ENCODE measurements around the gene CDKN1C. TPM values are rescaled to one million over a fixed set of nuclear protein-coding genes. Genes with fewer than 3 reads are reported as not detected.

Gene CDKN1C
- total and polyA plus RNA-seq, 2 donors from 2014 or later, result 54.8 to 192 TPM

GRCh38 chr11:2915473-2915872 lies 29.9 kb upstream of the CDKN1C start:
- intact Hi-C loops (cut with DNase I), result no loop called here
- Histone ChIP-seq H3K4me3 (ENCODE audit: low read length in 3 of 3) (no peak overlapping the region), H3K9ac (ENCODE audit: low read length in 3 of 3) (no peak overlapping the region), H3K4me1 (ENCODE audit: control insufficient read depth in 2 of 3, insufficient read depth in 2 of 3, low read depth in 1 of 3, low read length in 3 of 3) (peaks cover 0 to 16% (median 0%) of the 10 kb centered on the region in 3 donors), H3K36me3 (ENCODE audit: control insufficient read depth in 2 of 3, insufficient read depth in 3 of 3, low read length in 3 of 3) (no peaks in the 10 kb centered on the region), H3K27ac (ENCODE audit: low read depth in 2 of 2, low read length in 2 of 2) (no peak overlapping the region), H3K27me3 (ENCODE audit: control insufficient read depth, insufficient read depth, low read length) (no peaks in the 10 kb centered on the region), H3K9me3 (ENCODE audit: control insufficient read depth in 2 of 3, insufficient read depth in 1 of 3, low read length in 3 of 3) (no peaks in the 10 kb centered on the region)
- no peak for TF ChIP-seq CTCF (IDR thresholded peaks at IDR 0.05; ENCODE audit: borderline replicate concordance, extremely low read depth, insufficient read depth)
- FAIRE-seq, result no peak
- DNase-seq, result no peak

DNA sequence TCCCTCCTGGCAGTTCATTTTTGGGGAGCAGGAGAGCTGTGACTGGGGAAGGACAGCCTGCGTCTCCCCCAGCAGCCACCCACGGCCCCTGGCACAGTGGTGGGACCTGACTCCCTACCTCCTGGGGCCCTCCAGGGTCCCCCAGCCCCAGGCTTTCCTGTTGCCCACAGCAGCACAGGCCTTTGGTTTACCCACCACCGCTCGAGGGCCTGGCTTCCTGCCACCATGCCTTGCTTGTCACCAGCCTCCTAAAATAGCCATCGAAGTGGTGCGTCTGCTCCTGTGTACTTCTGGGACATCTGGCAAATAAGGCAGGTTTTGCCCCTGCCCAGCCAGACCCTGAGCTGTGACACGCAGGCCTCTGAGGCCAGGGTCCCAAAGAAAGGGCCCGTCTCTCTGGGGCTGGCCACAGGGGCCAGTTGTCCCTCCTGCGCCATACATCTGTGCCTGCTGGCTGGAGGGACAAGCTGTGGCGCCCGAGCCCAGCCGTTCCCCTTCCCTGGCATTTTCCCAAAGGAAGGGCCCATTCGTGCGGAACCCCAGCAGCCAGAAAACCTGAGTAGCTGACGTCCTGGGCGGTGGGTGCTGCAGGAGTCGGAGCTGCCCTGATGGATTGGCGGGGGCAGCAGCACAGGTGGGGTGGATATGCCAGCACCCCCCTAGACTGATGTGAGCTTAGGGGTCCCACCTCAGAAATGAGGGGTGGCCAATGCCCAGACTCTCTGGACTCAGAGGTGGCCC lies 29.1 kb upstream of the CDKN1C start:
- DNase-seq, result peak in 1 of 5 donors; percentile 54
- no peak overlapping the region for H3K27ac ChIP-seq (ENCODE audit: low read depth in 2 of 2, low read length in 2 of 2)
- FAIRE-seq, result no peak

DNA sequence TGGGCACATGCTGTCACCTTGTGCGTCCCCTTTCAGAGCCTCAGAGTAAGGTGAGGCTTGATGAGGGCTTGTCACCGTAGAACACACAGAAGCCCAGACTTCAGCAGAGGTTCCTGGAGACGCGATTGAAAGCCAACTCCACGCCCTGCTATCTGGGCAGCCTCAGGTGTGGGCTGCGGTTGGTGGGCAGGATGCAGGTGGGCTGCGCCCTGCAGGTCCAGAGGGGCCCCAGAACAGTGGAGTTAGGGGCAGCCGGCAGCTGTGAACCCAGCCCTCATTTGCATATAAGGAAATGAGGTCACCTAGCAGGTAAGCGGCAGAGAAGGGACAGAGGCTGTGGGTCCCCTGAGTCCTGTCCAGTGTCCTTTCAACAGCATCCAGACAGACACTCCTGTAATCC lies 28.2 kb upstream of the CDKN1C start:
- Histone ChIP-seq H3K9me3 (ENCODE audit: control insufficient read depth in 2 of 3, insufficient read depth in 1 of 3, low read length in 3 of 3) (no peaks in the 10 kb centered on the region), H3K27ac (ENCODE audit: low read depth in 2 of 2, low read length in 2 of 2) (peak overlapping the region in 1 of 2 donors; percentile 60), H3K27me3 (ENCODE audit: control insufficient read depth, insufficient read depth, low read length) (no peaks in the 10 kb centered on the region), H3K4me3 (ENCODE audit: low read length in 3 of 3) (no peak overlapping the region), H3K36me3 (ENCODE audit: control insufficient read depth in 2 of 3, insufficient read depth in 3 of 3, low read length in 3 of 3) (no peaks in the 10 kb centered on the region), H3K9ac (ENCODE audit: low read length in 3 of 3) (peak overlapping the region in 1 of 3 donors; percentile 22), H3K4me1 (ENCODE audit: control insufficient read depth in 2 of 3, insufficient read depth in 2 of 3, low read depth in 1 of 3, low read length in 3 of 3) (peaks cover 0 to 16% (median 0%) of the 10 kb centered on the region in 3 donors)
- no peak for FAIRE-seq
- no peak for DNase-seq
- TF ChIP-seq CTCF (IDR thresholded peaks at IDR 0.05; ENCODE audit: borderline replicate concordance, extremely low read depth, insufficient read depth), result no peak
- intact Hi-C loops (cut with DNase I), result no loop called here

More for the DNA sequence above, 29.1 kb upstream of the CDKN1C start:
- Histone ChIP-seq H3K36me3 (ENCODE audit: control insufficient read depth in 2 of 3, insufficient read depth in 3 of 3, low read length in 3 of 3) (no peaks in the 10 kb centered on the region), H3K9me3 (ENCODE audit: control insufficient read depth in 2 of 3, insufficient read depth in 1 of 3, low read length in 3 of 3) (no peaks in the 10 kb centered on the region), H3K9ac (ENCODE audit: low read length in 3 of 3) (no peak overlapping the region), H3K27me3 (ENCODE audit: control insufficient read depth, insufficient read depth, low read length) (no peaks in the 10 kb centered on the region), H3K4me3 (ENCODE audit: low read length in 3 of 3) (no peak overlapping the region), H3K4me1 (ENCODE audit: control insufficient read depth in 2 of 3, insufficient read depth in 2 of 3, low read depth in 1 of 3, low read length in 3 of 3) (peaks cover 0 to 16% (median 0%) of the 10 kb centered on the region in 3 donors)
- intact Hi-C loops (cut with DNase I), result no loop called here
- no peak for TF ChIP-seq CTCF (IDR thresholded peaks at IDR 0.05; ENCODE audit: borderline replicate concordance, extremely low read depth, insufficient read depth)
